GM19351 (cell line): ENCODE data around the gene TNP2.
A peak's percentile ranks its signal among the peaks of the same experiment; 100 is the strongest.
"Not testable (repeated sequence)": the region's sequence is repeated elsewhere in the genome, so short reads cannot be mapped to it uniquely, and the experiment has no call there.

Experiments
- ATAC-seq: cut with Tn5 transposase; IDR thresholded peaks from one replicate; pipeline ENCODE4 v1.9.1; 2021; ENCODE audit warnings: mild to moderate bottlenecking, moderate library complexity; ENCODE audit not compliant: unreplicated experiment

Gene TNP2

DNA sequence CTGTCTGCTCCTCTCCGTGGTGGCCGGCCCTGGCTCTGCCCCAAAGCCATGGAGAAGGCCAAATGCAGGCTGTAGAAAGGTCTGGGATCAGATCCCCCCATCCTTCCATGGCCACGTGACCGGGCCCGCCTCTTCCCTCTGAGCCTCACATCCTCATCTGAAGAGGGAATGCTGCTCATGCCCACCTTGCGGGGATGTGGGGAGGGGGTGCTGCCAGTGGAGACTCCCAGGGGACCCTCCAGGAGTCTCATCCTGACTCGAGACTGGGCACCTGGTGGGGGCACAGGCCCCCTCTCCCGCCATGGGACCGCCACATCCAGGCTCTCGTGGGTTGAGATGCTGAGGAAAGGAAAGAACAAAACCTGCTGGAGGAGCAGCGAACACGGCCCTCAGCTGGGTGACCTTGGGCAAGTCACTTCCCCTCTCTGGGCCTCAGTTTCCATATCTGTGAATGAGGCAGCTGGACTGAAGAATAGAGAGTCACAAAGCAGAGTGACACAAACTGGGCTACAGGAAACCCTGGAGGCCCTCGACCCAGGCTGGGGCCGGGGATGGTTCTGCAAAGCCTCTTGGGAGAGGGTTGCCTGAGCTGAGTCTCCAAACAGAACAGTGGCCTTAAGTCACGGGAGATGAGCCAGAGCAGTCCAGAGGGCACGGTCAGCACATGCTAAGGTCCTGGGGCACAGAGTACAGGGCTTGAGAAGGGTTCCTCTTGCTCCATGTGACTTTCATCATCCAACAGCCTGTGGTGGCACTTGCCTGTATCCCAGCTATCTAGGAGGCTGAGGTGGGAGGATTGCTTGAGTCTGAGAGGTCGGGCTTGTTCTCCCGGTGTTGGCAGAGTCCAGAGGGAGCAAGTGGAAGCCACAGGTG is 43.2 kb downstream of the TNP2 start:
- no peak for ATAC-seq

DNA sequence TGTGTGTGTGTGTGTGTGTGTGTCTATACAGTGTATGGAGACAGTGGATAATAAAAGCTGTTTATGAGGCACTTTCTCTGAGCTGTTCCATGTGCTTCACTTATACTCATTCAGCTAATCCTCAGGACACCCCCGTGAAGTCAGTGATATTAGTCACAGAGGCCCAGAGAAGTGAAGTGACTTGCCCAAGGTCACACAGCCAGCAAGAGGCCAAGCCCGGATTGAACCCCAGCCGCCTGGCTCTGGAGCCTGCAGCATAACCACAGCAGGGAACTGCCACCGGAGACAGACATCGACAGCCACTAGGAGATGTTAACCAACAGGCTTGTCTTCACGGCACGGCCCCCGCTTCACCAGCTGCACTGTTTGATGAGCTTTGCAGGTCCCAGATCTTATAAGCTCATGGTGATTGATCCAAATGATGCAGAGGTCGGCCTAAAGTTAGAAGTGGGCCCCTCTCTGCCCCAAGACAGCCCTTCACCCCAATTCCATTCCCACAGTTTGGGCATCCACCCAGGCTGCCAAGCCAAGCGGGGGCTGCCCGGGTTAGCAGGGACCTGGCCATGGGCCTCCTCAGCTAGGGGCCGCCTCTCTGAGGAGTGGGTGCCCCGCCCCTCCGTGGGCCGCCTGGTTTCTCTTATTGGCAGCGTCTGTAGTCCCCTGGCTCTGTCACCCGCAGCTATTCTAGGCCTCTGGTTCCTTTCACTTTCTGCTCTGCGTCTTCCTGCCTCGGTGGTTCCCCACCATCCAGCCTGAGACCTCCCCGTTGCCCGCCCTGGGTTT is 44.0 kb downstream of the TNP2 start:
- ATAC-seq, result peak; percentile 92

DNA sequence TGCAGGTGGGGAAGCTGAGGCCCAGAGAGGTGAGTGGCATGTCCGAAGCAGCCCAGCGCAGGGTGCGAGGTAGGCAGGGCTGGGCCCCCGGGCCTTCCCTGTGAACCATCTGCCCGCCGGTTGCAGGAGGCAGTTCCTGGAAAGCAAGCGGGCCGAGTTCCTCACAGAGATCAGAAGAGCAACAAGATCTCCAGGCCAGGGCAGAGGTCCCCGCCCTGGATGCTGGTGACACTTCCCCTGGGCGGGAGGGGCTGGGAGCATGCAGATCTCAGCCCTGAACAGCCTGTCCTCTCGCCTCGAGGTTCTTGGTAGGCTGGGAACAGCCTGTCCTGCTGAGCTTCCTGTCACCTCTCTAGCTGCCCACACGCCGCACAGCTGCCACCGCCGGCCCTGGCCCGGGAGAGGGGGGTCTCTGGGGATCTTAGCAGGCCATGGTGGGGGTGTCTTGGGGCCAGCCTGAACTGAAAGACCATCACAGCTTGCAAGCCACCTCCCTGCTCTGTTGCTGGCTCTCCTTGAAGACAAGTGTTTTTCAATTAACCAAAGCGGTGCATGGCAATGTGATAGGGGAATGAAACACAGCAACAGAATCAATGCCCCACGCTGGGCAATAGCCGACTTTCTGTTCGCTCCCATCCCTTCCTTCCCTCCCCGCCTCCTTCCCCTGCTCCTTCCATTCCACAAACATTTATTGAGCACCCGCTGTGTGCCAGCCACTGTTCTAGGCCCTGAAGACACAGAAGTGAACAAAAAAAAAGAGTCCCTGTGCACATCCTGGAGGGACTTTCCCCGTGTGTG is 44.8 kb downstream of the TNP2 start:
- ATAC-seq, result peak; percentile 40

DNA sequence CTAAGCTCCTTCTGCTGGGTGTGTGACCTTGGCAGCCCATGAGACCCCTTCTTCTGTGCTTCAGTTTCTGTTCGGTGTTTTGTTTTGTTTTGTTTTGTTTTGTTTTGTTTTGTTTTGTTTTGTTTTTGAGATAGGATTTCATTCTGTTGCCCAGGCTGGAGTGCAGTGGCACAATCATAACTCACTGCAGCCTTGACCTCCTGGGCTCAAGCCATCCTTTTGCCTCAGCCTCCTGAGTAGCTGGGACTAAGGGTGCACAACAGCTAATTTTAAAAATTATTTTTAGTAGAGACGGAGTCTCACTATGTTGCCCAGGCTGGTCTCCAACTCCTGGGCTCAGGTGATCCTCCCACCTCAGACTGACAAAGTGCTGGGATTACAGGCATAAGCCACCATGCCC is 48.6 kb downstream of the TNP2 start:
- ATAC-seq, result not testable (repeated sequence)

DNA sequence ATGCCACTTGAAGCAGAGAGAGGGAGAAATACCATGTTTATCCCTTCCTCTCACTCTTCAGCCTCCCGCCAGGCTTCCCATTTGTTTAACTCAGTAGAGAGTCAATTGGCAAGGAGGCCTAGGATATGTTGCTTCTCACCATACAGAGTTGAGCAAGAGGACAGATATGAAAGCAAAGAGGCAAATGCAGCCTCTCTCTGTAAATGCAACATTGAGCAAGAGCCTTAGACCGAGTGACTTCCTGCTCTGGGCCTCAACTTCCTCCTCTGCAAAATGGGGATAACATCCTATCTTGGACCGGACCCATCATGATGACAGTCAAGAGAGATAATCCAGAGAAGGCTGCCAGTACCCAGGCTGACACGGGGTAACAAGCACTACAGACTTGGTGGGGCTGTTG is 49.9 kb downstream of the TNP2 start:
- ATAC-seq, result no peak

DNA sequence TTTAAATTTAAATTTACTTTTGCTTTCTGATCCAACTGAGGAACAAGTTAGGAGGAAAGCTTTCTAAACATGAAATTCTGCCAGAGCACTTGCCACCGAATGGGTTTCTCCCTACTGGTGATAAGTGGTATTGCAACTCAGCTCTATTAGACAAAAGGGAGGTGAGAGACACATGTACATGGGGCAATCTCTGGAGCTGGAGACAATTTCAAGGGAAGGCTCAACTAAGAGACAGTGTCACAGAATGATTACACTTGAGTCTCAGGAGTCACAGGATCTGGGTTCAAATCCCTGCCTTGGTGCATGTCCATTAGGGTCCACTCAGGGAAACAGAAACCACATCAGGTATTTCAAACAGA is 50.5 kb downstream of the TNP2 start:
- ATAC-seq, result no peak
